Loucy (cell line): ENCODE data around the gene C21orf58.

Source experiments
- H2AFZ ChIP-seq: fragments of 200-600 bp; sonication (generic); 2 replicates; pipeline ENCODE4 v1.6.0; 2016; ENCODE audit warnings: antibody characterized with exemption, mild to moderate bottlenecking, low read length, moderate library complexity
- H3F3A ChIP-seq: fragments of 200-600 bp; 2 replicates; pipeline ENCODE4 v1.6.0; 2016; ENCODE audit warnings: antibody characterized with exemption, low read depth, mild to moderate bottlenecking
- H3K27me3 ChIP-seq: fragments of 200-600 bp; sonication (generic); 2 replicates; pipeline ENCODE4 v1.6.1; 2014; ENCODE audit warnings: low read length, mild to moderate bottlenecking; ENCODE audit not compliant: insufficient read depth, poor library complexity, severe bottlenecking
- H3K36me3 ChIP-seq: fragments of 200-600 bp; sonication (generic); 2 replicates; pipeline ENCODE4 v1.6.1; 2016; ENCODE audit warnings: low read length; ENCODE audit not compliant: insufficient read depth
- H3K4me1 ChIP-seq: fragments of 200-600 bp; sonication (generic); 2 replicates; pipeline ENCODE4 v1.5.1; 2014; ENCODE audit warnings: low read length, mild to moderate bottlenecking; ENCODE audit not compliant: insufficient read depth, poor library complexity, severe bottlenecking
- H3K4me2 ChIP-seq: fragments of 200-600 bp; sonication (generic); 2 replicates; pipeline ENCODE4 v1.6.0; 2014; ENCODE audit warnings: antibody characterized with exemption, low read length, low read depth, mild to moderate bottlenecking; ENCODE audit not compliant: poor library complexity, severe bottlenecking
- H3K4me3 ChIP-seq: fragments of 200-600 bp; sonication (generic); 2 replicates; pipeline ENCODE4 v1.5.1; 2014; ENCODE audit warnings: low read length, mild to moderate bottlenecking, mixed read lengths; ENCODE audit not compliant: poor library complexity, severe bottlenecking
- H3K79me2 ChIP-seq: fragments of 200-600 bp; sonication (generic); 2 replicates; pipeline ENCODE4 v1.6.1; 2014; ENCODE audit warnings: low read length; ENCODE audit not compliant: insufficient read depth
- H3K9ac ChIP-seq: fragments of 200-600 bp; sonication (generic); 2 replicates; pipeline ENCODE4 v1.6.0; 2014; ENCODE audit warnings: mild to moderate bottlenecking, low read depth, low read length, moderate library complexity; ENCODE audit not compliant: poor library complexity, severe bottlenecking
- H3K9me2 ChIP-seq: fragments of 200-600 bp; sonication (generic); replicated peaks from 2 replicates; pipeline ENCODE4 v1.6.1; 2016; ENCODE audit warnings: low read depth, low read length, mixed read lengths
- H3K9me3 ChIP-seq: fragments of 200-600 bp; sonication (generic); 2 replicates; pipeline ENCODE4 v1.6.1; 2014; ENCODE audit warnings: mild to moderate bottlenecking, antibody characterized with exemption, low read length, low read depth; ENCODE audit not compliant: insufficient read depth
- H4K20me1 ChIP-seq: fragments of 200-600 bp; sonication (generic); 2 replicates; pipeline ENCODE4 v1.6.0; 2014; ENCODE audit warnings: antibody characterized with exemption, low read length, mild to moderate bottlenecking; ENCODE audit not compliant: insufficient read depth, poor library complexity, severe bottlenecking
- EZH2phosphoT487 ChIP-seq: fragments of 200-600 bp; IDR thresholded peaks from 2 replicates; pipeline ENCODE4 v1.6.1; 2018; ENCODE audit warnings: antibody characterized with exemption, mild to moderate bottlenecking, moderate library complexity, borderline replicate concordance
- TF ChIP-seq, protein P1 (sequence below): fragments of 200-600 bp; sonication (generic); conservative IDR thresholded peaks from 2 replicates; pipeline ENCODE4 v1.5.1; 2014; ENCODE audit warnings: mild to moderate bottlenecking, antibody characterized with exemption, low read length

Gene C21orf58

DNA sequence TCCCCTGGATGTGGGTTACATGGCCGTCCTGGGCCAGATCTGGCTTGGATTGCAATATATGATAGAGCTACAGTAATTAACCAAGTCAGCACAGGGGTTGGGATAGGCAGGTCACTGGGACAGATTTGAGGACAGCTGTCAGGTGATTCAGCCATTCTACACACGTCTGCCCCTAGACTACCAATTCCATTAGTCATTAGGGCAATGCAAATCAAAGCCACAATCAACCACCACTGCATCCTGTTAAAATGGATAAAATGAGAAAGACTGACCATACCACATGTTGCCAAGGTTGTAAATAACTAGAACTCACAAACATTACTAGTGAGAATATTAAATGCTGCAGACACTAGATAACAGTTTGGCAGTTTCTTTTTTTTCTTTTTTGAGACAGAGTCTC is 16.0 kb downstream of the C21orf58 start:
- no peak overlapping the region for H3K4me3 ChIP-seq
- H4K20me1 ChIP-seq = no peaks in the 10 kb centered on the region
- H2AFZ ChIP-seq = no peak overlapping the region
- H3K9ac ChIP-seq = no peak overlapping the region
- H3F3A ChIP-seq = no peaks in the 10 kb centered on the region
- peaks cover 9% of the 10 kb centered on the region; the same call in 1 of the 2 replicates for H3K36me3 ChIP-seq
- H3K79me2 ChIP-seq = no peaks in the 10 kb centered on the region
- no peak overlapping the region for H3K4me2 ChIP-seq
- TF ChIP-seq, protein P1, sequence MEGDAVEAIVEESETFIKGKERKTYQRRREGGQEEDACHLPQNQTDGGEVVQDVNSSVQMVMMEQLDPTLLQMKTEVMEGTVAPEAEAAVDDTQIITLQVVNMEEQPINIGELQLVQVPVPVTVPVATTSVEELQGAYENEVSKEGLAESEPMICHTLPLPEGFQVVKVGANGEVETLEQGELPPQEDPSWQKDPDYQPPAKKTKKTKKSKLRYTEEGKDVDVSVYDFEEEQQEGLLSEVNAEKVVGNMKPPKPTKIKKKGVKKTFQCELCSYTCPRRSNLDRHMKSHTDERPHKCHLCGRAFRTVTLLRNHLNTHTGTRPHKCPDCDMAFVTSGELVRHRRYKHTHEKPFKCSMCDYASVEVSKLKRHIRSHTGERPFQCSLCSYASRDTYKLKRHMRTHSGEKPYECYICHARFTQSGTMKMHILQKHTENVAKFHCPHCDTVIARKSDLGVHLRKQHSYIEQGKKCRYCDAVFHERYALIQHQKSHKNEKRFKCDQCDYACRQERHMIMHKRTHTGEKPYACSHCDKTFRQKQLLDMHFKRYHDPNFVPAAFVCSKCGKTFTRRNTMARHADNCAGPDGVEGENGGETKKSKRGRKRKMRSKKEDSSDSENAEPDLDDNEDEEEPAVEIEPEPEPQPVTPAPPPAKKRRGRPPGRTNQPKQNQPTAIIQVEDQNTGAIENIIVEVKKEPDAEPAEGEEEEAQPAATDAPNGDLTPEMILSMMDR = no peak
- TF ChIP-seq EZH2phosphoT487 = no peak
- peaks cover 4% of the 10 kb centered on the region for H3K4me1 ChIP-seq
- H3K9me3 ChIP-seq = no peaks in the 10 kb centered on the region
- no peaks in the 10 kb centered on the region for H3K27me3 ChIP-seq
- no peaks in the 10 kb centered on the region for H3K9me2 ChIP-seq

DNA sequence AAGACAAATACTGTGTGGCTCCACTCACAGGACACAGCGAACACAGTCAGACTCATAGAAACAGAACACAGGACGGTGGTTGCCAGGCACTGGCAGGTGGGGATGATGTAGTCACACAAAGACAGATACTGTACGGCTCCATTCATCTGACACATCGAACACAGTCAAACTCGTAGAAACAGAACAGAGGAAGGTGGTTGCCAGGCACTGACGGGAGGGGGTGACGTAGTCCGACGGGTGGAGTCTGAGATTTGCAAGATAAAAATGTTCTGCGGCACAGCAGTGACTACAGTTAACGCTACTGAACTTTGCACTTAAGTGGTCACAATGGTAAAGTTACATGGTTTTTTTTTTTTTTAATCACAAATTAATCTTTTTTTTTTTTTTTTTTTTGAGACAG is 18.7 kb downstream of the C21orf58 start:
- Histone ChIP-seq H3K9me3 (no peaks in the 10 kb centered on the region), H3K27me3 (no peaks in the 10 kb centered on the region), H3K9me2 (no peaks in the 10 kb centered on the region), H3K36me3 (peaks cover 33% of the 10 kb centered on the region; the same call in 1 of the 2 replicates), H4K20me1 (no peaks in the 10 kb centered on the region), H3K9ac (no peak overlapping the region), H3K4me2 (no peak overlapping the region), H3K4me3 (no peak overlapping the region), H3K4me1 (peaks cover 4% of the 10 kb centered on the region), H2AFZ (no peak overlapping the region), H3F3A (no peaks in the 10 kb centered on the region), H3K79me2 (no peaks in the 10 kb centered on the region)
- TF ChIP-seq EZH2phosphoT487 = no peak

DNA sequence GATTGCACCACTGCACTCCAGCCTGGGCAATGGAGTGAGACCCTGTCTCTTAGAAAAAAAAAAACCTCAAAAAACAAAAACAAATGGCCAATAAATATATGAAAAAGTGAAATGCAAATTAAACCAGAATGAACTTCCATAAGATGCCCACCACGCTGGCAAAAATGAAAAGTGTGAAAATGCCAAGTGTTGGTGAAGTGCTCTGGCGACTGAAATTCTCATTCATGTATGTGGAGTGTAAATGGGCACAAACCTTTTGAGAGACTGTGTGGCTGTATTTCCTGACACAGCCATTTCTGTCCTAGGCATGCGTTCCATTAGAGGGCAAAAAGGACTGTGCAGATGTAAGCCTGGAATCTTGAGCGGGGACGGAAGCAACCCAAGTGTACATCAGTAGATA is 19.2 kb downstream of the C21orf58 start:
- no peaks in the 10 kb centered on the region for H3K79me2 ChIP-seq
- no peaks in the 10 kb centered on the region for H3K9me2 ChIP-seq
- H3K4me1 ChIP-seq = peaks cover 4% of the 10 kb centered on the region
- H3K9ac ChIP-seq = no peak overlapping the region
- no peak overlapping the region for H3K4me3 ChIP-seq
- no peak overlapping the region for H2AFZ ChIP-seq
- no peaks in the 10 kb centered on the region for H3K9me3 ChIP-seq
- no peaks in the 10 kb centered on the region for H3F3A ChIP-seq
- no peak for TF ChIP-seq EZH2phosphoT487
- TF ChIP-seq, protein P1 = no peak
- no peaks in the 10 kb centered on the region for H4K20me1 ChIP-seq
- H3K27me3 ChIP-seq = no peaks in the 10 kb centered on the region
- peaks cover 39% of the 10 kb centered on the region; the same call in 1 of the 2 replicates for H3K36me3 ChIP-seq
- no peak overlapping the region for H3K4me2 ChIP-seq

DNA sequence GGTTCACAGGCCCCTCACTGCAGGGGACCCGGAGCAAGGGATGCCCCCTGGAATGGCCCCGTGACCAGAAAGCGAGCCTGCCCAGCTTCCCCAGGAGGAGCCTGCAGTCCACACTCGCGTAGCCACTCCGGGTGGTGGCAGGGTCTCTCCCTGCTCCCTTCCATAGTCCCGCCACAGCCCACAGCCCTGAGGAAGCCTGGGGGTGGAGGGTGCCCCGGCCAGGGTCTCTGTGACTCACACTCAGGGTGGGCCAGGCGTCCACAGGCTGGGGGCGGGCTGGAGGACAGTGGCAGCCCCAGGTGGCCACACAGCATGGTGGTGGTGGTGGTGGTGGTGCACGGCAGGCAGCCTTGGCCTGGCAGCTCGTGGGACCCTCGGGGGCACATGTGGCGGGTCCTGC is 21.9 kb downstream of the C21orf58 start:
- no peaks in the 10 kb centered on the region for H3K9me2 ChIP-seq

More for the DNA sequence above, 21.9 kb downstream of the C21orf58 start:
- peaks cover 43% of the 10 kb centered on the region; the same call in 1 of the 2 replicates for H3K36me3 ChIP-seq
- no peaks in the 10 kb centered on the region for H3F3A ChIP-seq
- H3K79me2 ChIP-seq = no peaks in the 10 kb centered on the region
- H4K20me1 ChIP-seq = no peaks in the 10 kb centered on the region
- H2AFZ ChIP-seq = no peak overlapping the region
- no peak for TF ChIP-seq EZH2phosphoT487
- TF ChIP-seq, protein P1 = no peak
- H3K9me3 ChIP-seq = no peaks in the 10 kb centered on the region
- no peak overlapping the region for H3K4me2 ChIP-seq
- H3K27me3 ChIP-seq = no peaks in the 10 kb centered on the region
- H3K4me1 ChIP-seq = no peaks in the 10 kb centered on the region
- no peak overlapping the region for H3K4me3 ChIP-seq
- H3K9ac ChIP-seq = no peak overlapping the region
